ENCODE results near the gene COX18. TPM values are rescaled to one million over a fixed set of nuclear protein-coding genes. Genes with fewer than 3 reads are reported as not detected.

COX18 gene
- total RNA-seq, 4 donors from 2014 or later, result 16.7 to 24.5 (median 22.1) TPM

GRCh38 chr4:73098713-73099112 lies 29.2 kb upstream of the COX18 start:
- Histone ChIP-seq H3K4me1 (no peaks in the 10 kb centered on the region), H3K9me3 (no peaks in the 10 kb centered on the region), H3K27me3 (no peaks in the 10 kb centered on the region), H3K27ac (no peak overlapping the region), H3K36me3 (peaks cover 0 to 87% (median 0%) of the 10 kb centered on the region in 3 donors), H3K4me3 (no peak overlapping the region)
- no peak for DNase-seq (ENCODE audit: low spot score in 2 of 2)
- TF ChIP-seq EP300 (IDR thresholded peaks at IDR 0.05) (no peak), CTCF (IDR thresholded peaks at IDR 0.05) (no peak)
- 87 to 90% methylated on average over 7 of the region's 7 CpGs for WGBS, 2 donors

DNA sequence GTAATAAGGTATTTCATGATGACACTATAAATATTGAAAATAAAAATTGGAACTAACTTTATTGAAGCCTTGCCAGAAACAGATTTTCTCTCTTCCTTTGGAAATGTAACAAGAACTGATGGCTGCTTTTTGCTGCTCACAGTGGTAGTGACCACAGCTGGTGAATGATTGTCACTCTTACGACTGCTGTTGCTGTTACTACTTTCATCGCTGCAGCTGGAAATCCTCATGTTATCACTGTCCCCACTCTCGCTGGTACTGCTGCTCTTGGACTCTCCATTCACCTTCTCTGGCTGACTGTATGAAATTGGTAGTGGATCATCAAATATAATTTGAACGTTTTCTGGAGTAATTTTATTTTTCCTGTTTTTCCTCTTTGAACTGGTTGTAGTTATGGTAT lies 28.5 kb upstream of the COX18 start:
- Histone ChIP-seq H3K9me3 (no peaks in the 10 kb centered on the region), H3K4me1 (no peaks in the 10 kb centered on the region), H3K36me3 (peaks cover 0 to 91% (median 0%) of the 10 kb centered on the region in 3 donors), H3K27me3 (no peaks in the 10 kb centered on the region), H3K4me3 (no peak overlapping the region), H3K27ac (no peak overlapping the region)
- TF ChIP-seq POLR2A (IDR thresholded peaks at IDR 0.05), result no peak
- 84 to 88% methylated on average over 4 of the region's 4 CpGs for WGBS, 2 donors
- no peak for DNase-seq (ENCODE audit: low spot score in 2 of 2)

GRCh38 chr4:73092868-73093267 lies 23.4 kb upstream of the COX18 start:
- WGBS, 2 donors, result 81 to 84% methylated on average over 1 of the region's 1 CpG
- H3K36me3 ChIP-seq, result peaks cover 2 to 76% (median 5%) of the 10 kb centered on the region in 3 donors

DNA sequence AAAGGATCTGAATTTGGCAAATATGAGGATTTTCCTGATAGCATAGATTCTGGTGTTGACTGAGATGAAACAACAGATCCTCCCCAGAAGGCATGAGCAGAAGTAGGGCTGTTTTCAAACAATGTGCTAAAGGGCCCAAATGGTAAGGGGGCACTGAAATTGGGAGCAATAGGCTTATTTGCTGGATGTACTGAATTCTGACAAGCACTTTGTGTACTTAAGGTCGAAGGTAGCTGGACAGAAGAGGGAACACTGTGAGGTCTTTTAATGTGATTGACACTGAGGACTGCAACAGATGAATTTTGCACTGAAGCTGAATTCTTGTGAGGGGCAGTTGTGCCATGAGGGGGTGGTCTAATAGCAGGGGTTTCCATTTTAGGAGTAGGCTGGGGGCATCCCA lies 21.2 kb upstream of the COX18 start:
- Histone ChIP-seq H3K4me3 (no peak overlapping the region), H3K27ac (no peak overlapping the region), H3K4me1 (peaks cover 0 to 14% (median 0%) of the 10 kb centered on the region in 4 donors), H3K27me3 (no peaks in the 10 kb centered on the region), H3K9me3 (no peaks in the 10 kb centered on the region), H3K36me3 (peaks cover 2 to 60% (median 5%) of the 10 kb centered on the region in 3 donors)
- WGBS, 2 donors, result 100% methylated on average over 1 of the region's 1 CpG
- TF ChIP-seq EP300 (IDR thresholded peaks at IDR 0.05) (no peak), CTCF (IDR thresholded peaks at IDR 0.05) (no peak), POLR2A (IDR thresholded peaks at IDR 0.05) (no peak)
- DNase-seq (ENCODE audit: low spot score in 2 of 2), result no peak

More at GRCh38 chr4:73092868-73093267, 23.4 kb upstream of the COX18 start:
- DNase-seq (ENCODE audit: low spot score in 2 of 2), result no peak
- no peaks in the 10 kb centered on the region for H3K27me3 ChIP-seq
- no peak for TF ChIP-seq POLR2A (IDR thresholded peaks at IDR 0.05)
- no peak for TF ChIP-seq CTCF (IDR thresholded peaks at IDR 0.05)
- TF ChIP-seq EP300 (IDR thresholded peaks at IDR 0.05), result no peak
- no peak overlapping the region for H3K4me3 ChIP-seq
- no peaks in the 10 kb centered on the region for H3K9me3 ChIP-seq
- no peak overlapping the region for H3K27ac ChIP-seq
- peaks cover 0 to 14% (median 0%) of the 10 kb centered on the region in 4 donors for H3K4me1 ChIP-seq

DNA sequence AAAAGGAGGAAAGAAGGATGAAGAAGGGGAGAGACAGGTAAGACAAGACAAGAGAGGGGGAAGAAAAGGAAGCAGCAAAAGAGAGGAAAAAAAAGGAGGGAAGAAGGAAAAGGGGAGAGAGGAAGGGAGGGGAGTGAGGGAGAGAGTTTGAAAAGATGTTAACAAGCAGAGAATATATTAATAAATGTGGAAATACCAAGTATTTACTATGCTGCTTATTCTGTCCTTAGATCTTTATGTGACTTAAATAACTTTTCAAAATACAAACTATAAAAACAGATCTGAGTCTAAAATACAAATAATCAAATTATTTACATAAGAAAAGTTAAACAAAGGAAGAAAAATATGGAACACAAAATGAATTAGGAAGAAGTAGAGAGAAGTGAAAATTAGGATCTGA lies 18.4 kb upstream of the COX18 start:
- peaks cover 2 to 55% (median 5%) of the 10 kb centered on the region in 3 donors for H3K36me3 ChIP-seq

More for the DNA sequence above, 18.4 kb upstream of the COX18 start:
- H3K4me1 ChIP-seq, result peaks cover 0 to 14% (median 0%) of the 10 kb centered on the region in 4 donors
- DNase-seq (ENCODE audit: low spot score in 2 of 2), result no peak
- no peaks in the 10 kb centered on the region for H3K27me3 ChIP-seq
- no peak overlapping the region for H3K27ac ChIP-seq
- no peaks in the 10 kb centered on the region for H3K9me3 ChIP-seq
- no peak for TF ChIP-seq POLR2A (IDR thresholded peaks at IDR 0.05)
- no peak for TF ChIP-seq CTCF (IDR thresholded peaks at IDR 0.05)
- no peak for TF ChIP-seq EP300 (IDR thresholded peaks at IDR 0.05)
- no peak overlapping the region for H3K4me3 ChIP-seq

All from tibial nerve (tissue), 4 donors.